T-helper 1 cell treated with Interleukin-12 subunit alpha and Interleukin-12 subunit beta and Interleukin-4 antibody, amounts not matched to agents 30 ng/mL and 1 ng/mL, for 36 hours (primary cell): ENCODE data around the gene OR5M10. TPM values are rescaled to one million over a fixed set of nuclear protein-coding genes. Genes with fewer than 3 reads are reported as not detected.
"Not testable (repeated sequence)": the region's sequence is repeated elsewhere in the genome, so short reads cannot be mapped to it uniquely, and the experiment has no call there.

Experiments
- intact Hi-C: fragments of 100-400 bp; cut with micrococcal nuclease; formaldehyde crosslinking; loops from one replicate; pipeline ENCODE4 v1.15.1; 2024
- total RNA-seq: library from RNA; stranded (reverse); gene quantifications from 2 replicates; pipeline ENCODE4 v1.2.3, GENCODE V29; 2022

The OR5M10 gene
- total RNA-seq, result not detected in 2 replicates

DNA sequence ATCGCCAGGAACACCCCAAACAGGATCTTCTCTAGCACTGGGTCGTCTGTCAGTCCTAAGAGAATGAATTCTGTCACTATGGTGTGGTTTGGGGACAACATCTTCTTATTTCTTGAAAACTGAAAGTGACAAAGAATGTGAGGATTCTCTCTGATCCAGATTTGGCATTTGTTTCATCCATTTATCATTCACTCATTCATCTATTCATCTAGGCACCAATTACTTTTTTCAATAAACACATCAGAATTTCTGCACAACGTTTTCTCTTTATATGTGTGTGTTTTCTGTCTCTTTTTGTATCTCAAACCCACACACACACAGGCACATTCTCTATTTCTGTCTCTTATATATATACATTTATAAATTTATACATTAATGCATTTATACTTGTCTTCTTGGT lies at the start of gene OR5M10:
Gene OR5M10 (minus strand): TSS at position 101 of the 400 bp plus-strand sequence. CDS start 0 bp downstream, at position 101.
- intact Hi-C loops, result no loop called here

DNA sequence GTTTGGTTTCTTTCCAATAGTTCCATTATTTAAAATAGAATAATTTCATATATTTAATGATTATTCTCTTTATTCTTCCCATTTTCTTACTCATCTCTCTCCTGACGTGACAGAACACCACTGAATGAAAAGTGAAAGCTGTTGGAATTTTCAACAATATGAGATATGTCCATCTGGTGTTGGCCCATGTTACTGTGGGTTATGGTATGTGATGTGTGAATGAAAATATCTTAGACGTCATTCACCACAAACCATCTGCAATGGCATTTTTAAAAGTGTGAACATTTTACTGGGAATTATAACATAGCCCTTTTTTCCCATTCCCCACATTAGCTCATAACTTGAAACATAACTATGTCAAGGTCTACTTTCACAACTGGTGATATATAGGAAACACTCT lies 48.4 kb upstream of the OR5M10 start:
- intact Hi-C loops, result no loop called here

DNA sequence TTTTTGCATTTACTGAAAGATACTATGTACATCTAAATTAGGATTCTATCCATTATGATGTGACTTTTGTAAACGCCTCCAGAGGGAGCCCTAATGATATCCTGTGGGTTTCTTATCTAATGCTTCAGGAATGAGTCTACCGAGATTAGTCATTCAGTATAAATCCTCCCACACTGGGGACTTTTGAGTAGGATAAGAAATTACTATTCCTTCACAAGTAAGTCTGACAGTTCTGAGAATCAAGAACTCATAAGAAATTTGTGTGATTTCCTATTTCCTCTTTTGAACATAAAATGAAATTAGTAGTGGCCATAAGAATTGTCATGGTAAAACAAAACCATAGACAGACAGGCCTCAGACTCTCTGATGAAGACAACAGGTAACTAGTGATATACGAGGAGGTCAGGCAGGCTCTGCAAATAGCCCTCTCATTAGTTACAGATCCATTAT lies 47.2 kb upstream of the OR5M10 start:
- intact Hi-C loops, result loop anchor here (1.0 kb wide), 2 partner anchors 159 to 625 kb away; no protein-coding TSS in a partner anchor

DNA sequence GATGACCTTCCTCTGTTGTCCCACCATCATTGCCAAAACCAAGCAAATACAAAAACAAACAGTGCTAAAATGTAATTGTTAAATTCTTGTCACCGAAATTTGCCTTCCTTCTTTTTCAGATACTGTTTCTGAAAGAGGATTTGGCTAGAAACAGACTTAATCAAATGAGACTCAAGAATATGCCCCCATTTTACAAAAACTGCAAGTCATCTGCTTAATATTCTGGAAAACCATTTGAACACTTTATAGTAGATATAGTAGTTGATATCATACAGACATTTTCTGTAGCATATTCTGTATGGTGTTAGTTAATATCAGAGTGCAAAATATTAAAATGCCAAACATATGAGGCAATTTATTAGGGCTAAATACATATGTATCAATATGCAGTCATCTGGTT lies 33.7 kb upstream of the OR5M10 start:
- intact Hi-C loops, result no loop called here

DNA sequence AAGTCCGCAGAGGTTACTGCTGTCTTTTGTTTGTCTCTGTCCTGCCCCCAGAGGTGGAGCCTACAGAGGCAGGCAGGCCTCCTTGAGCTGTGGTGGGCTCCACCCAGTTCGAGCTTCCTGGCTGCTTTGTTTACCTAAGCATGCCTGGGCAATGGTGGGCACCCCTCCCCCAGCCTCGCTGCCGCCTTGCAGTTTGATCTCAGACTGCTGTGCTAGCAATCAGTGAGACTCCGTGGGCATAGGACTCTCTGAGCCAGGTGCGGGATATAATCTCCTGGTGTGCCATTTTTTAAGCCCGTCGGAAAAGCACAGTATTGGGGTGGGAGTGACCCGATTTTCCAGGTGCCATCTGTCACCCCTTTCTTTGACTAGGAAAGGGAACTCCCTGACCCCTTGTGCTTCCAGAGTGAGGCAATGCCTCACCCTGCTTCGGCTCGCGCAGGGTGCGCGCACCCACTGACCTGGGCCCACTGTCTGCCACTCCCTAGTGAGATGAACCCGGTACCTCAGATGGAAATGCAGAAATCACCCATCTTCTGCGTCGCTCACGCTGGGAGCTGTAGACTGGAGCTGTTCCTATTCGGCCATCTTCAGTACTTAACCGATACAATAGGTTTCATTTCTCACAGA lies 14.7 kb upstream of the OR5M10 start:
- intact Hi-C loops, result not testable (repeated sequence)

DNA sequence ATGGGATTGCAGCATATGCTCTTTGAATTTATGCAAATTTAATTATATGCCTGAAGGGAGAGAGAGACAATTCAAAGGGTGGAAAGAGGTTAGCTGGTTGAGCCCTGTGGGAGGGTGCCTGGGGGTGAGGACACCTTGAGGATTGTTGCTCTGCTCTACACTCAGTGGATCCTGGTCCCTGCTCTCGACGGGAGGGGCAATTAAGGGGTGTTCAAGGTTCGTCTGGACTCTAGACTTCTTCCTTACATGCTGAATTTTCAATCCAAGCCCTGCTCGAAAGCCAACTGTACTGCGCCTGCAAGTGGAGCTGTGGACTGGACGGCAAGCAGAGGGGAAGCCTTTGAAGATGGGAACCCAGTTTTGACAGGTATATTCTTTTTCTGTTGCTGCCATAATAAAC lies 18.9 kb downstream of the OR5M10 start:
- intact Hi-C loops, result no loop called here

DNA sequence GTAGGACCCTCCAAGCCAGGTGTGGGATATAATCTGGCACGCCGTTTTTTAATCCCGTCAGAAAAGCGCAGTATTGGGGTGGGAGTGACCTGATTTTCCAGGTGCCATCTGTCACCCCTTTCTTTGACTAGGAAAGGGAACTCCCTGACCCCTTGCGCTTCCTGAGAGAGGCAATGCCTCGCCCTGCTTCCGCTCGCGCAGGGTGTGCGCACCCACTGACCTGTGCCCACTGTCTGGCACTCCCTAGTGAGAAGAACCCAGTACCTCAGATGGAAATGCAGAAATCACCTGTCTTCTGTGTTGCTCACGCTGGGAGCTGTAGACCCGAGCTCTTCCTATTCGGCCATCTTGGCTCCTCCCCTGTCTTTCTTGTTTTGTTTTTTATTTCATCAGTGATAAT lies 22.8 kb downstream of the OR5M10 start:
- intact Hi-C loops, result not testable (repeated sequence)

DNA sequence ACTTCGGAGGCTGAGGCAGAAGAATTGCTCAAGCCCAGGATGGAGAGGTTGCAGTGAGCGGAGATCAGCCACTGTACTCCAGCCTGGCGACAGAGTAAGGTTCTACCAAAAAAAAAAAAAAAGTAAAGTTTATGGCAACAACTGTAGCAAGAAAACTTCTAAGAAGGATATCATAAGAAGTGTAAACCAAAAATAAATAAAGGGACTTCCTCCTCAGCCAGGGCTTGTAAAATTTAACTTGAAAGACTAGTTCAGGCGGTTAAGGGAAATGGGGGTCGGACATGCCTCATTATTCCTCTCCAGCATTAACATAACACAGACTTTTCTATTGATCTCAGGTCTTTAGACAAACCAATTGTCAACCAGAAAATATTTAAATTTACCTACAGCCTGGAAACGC lies 32.0 kb downstream of the OR5M10 start:
- intact Hi-C loops, result no loop called here

DNA sequence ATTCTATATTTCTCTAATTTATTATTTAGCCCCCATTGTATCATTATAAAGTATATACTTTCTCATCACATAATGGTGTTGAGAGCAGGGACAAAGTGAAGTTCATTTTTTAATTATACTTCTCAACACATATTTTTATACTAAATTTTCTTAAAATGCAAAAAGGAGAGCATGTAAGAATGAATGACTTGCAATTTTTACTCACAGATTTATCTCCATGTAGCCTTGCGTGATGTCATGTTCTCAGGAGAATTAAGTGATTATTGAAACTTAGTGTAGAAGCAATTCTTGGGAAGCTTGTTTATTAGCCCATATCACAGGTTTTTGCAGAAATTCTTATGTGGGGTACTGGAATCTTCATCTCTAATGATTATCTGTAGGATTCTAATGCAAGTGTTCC lies 33.8 kb downstream of the OR5M10 start:
- intact Hi-C loops, result no loop called here

DNA sequence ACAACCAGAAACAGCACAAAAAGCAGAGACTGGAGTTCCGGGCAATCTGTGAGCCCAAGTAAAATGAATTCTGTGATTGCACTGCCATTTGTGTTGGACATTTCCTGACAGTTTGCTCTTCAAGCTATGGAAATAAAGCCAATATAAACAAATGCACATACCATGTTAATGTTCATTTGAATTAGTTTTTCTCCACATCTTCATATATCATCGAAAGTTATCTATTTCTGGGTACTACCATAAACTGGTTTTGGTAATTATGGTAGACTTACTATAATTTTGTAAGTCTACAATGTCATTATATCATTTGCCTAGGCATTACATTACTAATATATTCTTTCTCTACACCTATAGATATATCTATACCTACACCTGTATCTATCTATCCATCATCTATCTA lies 34.4 kb downstream of the OR5M10 start, which contains the start of gene OR5M11:
Gene OR5M11 (minus strand): TSS at position 101 of the 400 bp plus-strand sequence. CDS start 0 bp downstream, at position 101.
- intact Hi-C loops, result no loop called here

DNA sequence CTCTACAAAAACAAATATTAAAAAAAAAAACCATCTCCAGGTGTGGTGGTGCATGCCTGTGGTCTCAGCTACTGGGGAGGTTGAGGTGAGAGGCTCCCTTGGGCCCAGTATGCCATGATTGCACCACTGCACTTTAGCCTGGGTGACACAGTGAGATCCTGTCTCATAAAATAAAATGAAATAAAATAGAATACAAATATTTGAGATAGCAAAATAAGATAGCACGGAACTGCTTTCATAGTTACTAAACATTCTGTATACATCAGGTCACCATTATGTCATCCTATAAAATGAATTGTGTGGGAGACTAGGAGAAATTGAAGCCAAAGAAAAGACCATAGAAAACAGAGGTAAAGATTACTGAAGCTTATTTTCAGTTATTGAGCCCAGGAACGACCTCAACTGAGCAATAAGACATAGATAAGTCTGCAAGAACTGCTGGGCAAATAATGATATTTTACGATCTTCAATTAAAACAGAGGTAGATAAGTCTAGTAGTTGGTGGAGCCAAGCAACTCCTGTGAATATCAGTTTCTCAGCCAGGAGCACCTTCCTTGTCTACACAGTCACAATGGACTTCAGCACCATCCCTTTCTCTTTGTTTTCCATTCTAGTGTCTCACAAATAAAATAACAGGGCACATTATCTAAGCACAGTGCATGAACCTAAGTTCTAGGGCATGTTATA lies 44.3 kb downstream of the OR5M10 start:
- intact Hi-C loops, result no loop called here

DNA sequence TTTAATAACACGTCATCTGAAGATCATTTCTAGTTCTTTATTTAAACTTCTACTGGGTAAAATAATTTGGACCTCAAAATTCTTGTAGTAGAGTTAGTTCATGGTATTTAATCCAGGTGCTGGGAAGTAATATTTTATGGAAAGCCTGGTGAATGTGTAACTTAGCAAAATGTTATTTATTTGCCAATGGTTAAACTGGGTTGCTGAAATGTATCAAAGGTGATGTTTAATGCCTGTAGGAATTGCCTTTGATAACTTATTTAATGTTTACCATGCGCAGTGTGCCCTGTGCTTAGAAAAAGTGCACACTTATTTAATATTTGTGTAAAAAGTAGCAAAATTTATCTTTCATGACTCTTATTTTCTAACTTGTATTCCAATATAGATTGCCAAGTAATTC lies 45.7 kb downstream of the OR5M10 start:
- intact Hi-C loops, result no loop called here

Other genes starting within 250 kb of the OR5M10 start
- gene OR8K1, start 231.7 kb downstream of the OR5M10 start, total RNA-seq, result not detected in 2 replicates
- gene OR8J1, start 223.4 kb downstream of the OR5M10 start, total RNA-seq, result not detected in 2 replicates
- not detected in 2 replicates for gene OR8U1, start 202.1 kb downstream of the OR5M10 start, total RNA-seq
- gene OR5AL1, start 165.0 kb downstream of the OR5M10 start, total RNA-seq, result not detected in 2 replicates
- not detected in 2 replicates for gene OR5M3, start 104.4 kb downstream of the OR5M10 start, total RNA-seq
- gene OR5M8, start 86.4 kb downstream of the OR5M10 start, total RNA-seq, result not detected in 2 replicates
- not detected in 2 replicates for gene OR5M11, start 34.5 kb downstream of the OR5M10 start, total RNA-seq
- gene OR5M1, start 37.2 kb upstream of the OR5M10 start, total RNA-seq, result not detected in 2 replicates
- gene OR5AP2, start 64.7 kb upstream of the OR5M10 start, total RNA-seq, result not detected in 2 replicates
- gene OR5AR1, start 86.0 kb upstream of the OR5M10 start, total RNA-seq, result not detected in 2 replicates
- gene OR9G1, start 121.4 kb upstream of the OR5M10 start, total RNA-seq, result not detected in 2 replicates
- not detected in 2 replicates for gene OR9G4, start 171.0 kb upstream of the OR5M10 start, total RNA-seq